ENCODE data around the gene SUMO2.

SUMO2 gene

GRCh38 chr17:75178453-75178852 lies 4.3 kb downstream of the SUMO2 start:
- no peak for TF ChIP-seq ZBTB7A (IDR thresholded peaks at IDR 0.05; ENCODE audit: low read depth)

GRCh38 chr17:75176625-75177024 lies 6.1 kb downstream of the SUMO2 start:
- TF ChIP-seq MAX (IDR thresholded peaks at IDR 0.05) (no peak), CEBPB (IDR thresholded peaks at IDR 0.05) (no peak), TCF12 (IDR thresholded peaks at IDR 0.05; ENCODE audit: low read depth) (no peak), YY1 (IDR thresholded peaks at IDR 0.05; ENCODE audit: low read depth) (no peak), CREB1 (IDR thresholded peaks at IDR 0.05; ENCODE audit: low read depth) (no peak), NFIC (IDR thresholded peaks at IDR 0.05) (no peak), USF1 (IDR thresholded peaks at IDR 0.05) (no peak), RAD21 (IDR thresholded peaks at IDR 0.05; ENCODE audit: low read depth) (no peak)

GRCh38 chr17:75174996-75175395 lies 7.8 kb downstream of the SUMO2 start:
- no peak for TF ChIP-seq TCF12 (IDR thresholded peaks at IDR 0.05; ENCODE audit: low read depth)
- TF ChIP-seq ZBTB7A (IDR thresholded peaks at IDR 0.05; ENCODE audit: low read depth), result no peak
- no peak for TF ChIP-seq RAD21 (IDR thresholded peaks at IDR 0.05; ENCODE audit: low read depth)
- no peak for TF ChIP-seq CEBPB (IDR thresholded peaks at IDR 0.05)
- TF ChIP-seq TEAD4 (IDR thresholded peaks at IDR 0.05), result no peak
- TF ChIP-seq EGR1 (IDR thresholded peaks at IDR 0.05), result no peak
- no peak for TF ChIP-seq FOXM1 (IDR thresholded peaks at IDR 0.05; ENCODE audit: borderline replicate concordance, low read depth)
- no peak for TF ChIP-seq TAF1 (IDR thresholded peaks at IDR 0.05; ENCODE audit: low read depth)

GRCh38 chr17:75173526-75173925 lies 9.2 kb downstream of the SUMO2 start:
- TF ChIP-seq CEBPB (IDR thresholded peaks at IDR 0.05) (no peak), TEAD4 (IDR thresholded peaks at IDR 0.05) (no peak), MAX (IDR thresholded peaks at IDR 0.05) (no peak), REST (IDR thresholded peaks at IDR 0.05; ENCODE audit: low read depth) (no peak), EGR1 (IDR thresholded peaks at IDR 0.05) (no peak), ZBTB7A (IDR thresholded peaks at IDR 0.05; ENCODE audit: low read depth) (no peak), RAD21 (IDR thresholded peaks at IDR 0.05; ENCODE audit: low read depth) (no peak), NFIC (IDR thresholded peaks at IDR 0.05) (no peak)

- TF ChIP-seq NFIC (IDR thresholded peaks at IDR 0.05), result no peak
- TF ChIP-seq FOXM1 (IDR thresholded peaks at IDR 0.05; ENCODE audit: borderline replicate concordance, low read depth), result no peak
Measured at GRCh38 chr17:75168998-75169397, 13.8 kb downstream of the SUMO2 start.

GRCh38 chr17:75163074-75163473 lies 19.7 kb downstream of the SUMO2 start:
- TF ChIP-seq TEAD4 (IDR thresholded peaks at IDR 0.05) (no peak), EP300 (IDR thresholded peaks at IDR 0.05; ENCODE audit: borderline replicate concordance) (no peak), MAX (IDR thresholded peaks at IDR 0.05) (no peak)

- no peak for TF ChIP-seq EGR1 (IDR thresholded peaks at IDR 0.05)
- TF ChIP-seq USF1 (IDR thresholded peaks at IDR 0.05), result no peak
- no peak for TF ChIP-seq EP300 (IDR thresholded peaks at IDR 0.05; ENCODE audit: borderline replicate concordance)
- TF ChIP-seq TAF1 (IDR thresholded peaks at IDR 0.05; ENCODE audit: low read depth), result no peak
- TF ChIP-seq REST (IDR thresholded peaks at IDR 0.05; ENCODE audit: low read depth), result no peak
Measured at GRCh38 chr17:75160211-75160610, 22.5 kb downstream of the SUMO2 start.

All from Ishikawa (cell line).